Kidney capillary endothelial cell (primary cell): ENCODE data around the gene TLK2.
A peak's percentile ranks its signal among the peaks of the same experiment; 100 is the strongest.
"Not testable (repeated sequence)": the region's sequence is repeated elsewhere in the genome, so short reads cannot be mapped to it uniquely, and the experiment has no call there.

ENCODE experiments used
- DNase-seq: peaks from one replicate; pipeline ENCODE4 v3.0.0-alpha.2; 2018; ENCODE audit warnings: low spot score

The TLK2 gene

GRCh38 chr17:62478424-62478879, at the start of gene TLK2:
TSS of gene TLK2 (plus strand) at chr17:62478825. CDS start at chr17:62481126, 2,301 bp downstream.
- peak; percentile 74 for DNase-seq

GRCh38 chr17:62435251-62435650, 43.4 kb upstream of the TLK2 start:
- DNase-seq: not testable (repeated sequence)

GRCh38 chr17:62441181-62441580, 37.4 kb upstream of the TLK2 start:
- not testable (repeated sequence) for DNase-seq

- no peak for DNase-seq
Measured at GRCh38 chr17:62444063-62444462, 34.6 kb upstream of the TLK2 start.

GRCh38 chr17:62445791-62446190, 32.8 kb upstream of the TLK2 start:
- DNase-seq: not testable (repeated sequence)

- DNase-seq: not testable (repeated sequence)
Measured at GRCh38 chr17:62452195-62452594, 26.4 kb upstream of the TLK2 start.

- DNase-seq: not testable (repeated sequence)
Measured at GRCh38 chr17:62453041-62453440, 25.6 kb upstream of the TLK2 start.

GRCh38 chr17:62453656-62454055, 25.0 kb upstream of the TLK2 start:
- DNase-seq: not testable (repeated sequence)

GRCh38 chr17:62454111-62454510, 24.5 kb upstream of the TLK2 start:
- not testable (repeated sequence) for DNase-seq

GRCh38 chr17:62456016-62456415, 22.6 kb upstream of the TLK2 start:
- no peak for DNase-seq

- DNase-seq: not testable (repeated sequence)
Measured at GRCh38 chr17:62458483-62458882, 20.1 kb upstream of the TLK2 start.

- DNase-seq: not testable (repeated sequence)
Measured at GRCh38 chr17:62464422-62464821, 14.2 kb upstream of the TLK2 start.

GRCh38 chr17:62465271-62465670, 13.4 kb upstream of the TLK2 start:
- not testable (repeated sequence) for DNase-seq

GRCh38 chr17:62470666-62471379, 7.8 kb upstream of the TLK2 start:
- DNase-seq: peak; percentile 62

GRCh38 chr17:62471380-62471880, 7.2 kb upstream of the TLK2 start:
- DNase-seq: not testable (repeated sequence)

GRCh38 chr17:62473030-62473982, 5.3 kb upstream of the TLK2 start:
- peak; percentile 38 for DNase-seq

- DNase-seq: not testable (repeated sequence)
Measured at GRCh38 chr17:62477111-62477510, 1.5 kb upstream of the TLK2 start.

GRCh38 chr17:62477718-62478408, 762 bp upstream of the TLK2 start:
- DNase-seq: not testable (repeated sequence)

- DNase-seq: not testable (repeated sequence)
Measured at GRCh38 chr17:62478880-62479638, 434 bp downstream of the TLK2 start.

- not testable (repeated sequence) for DNase-seq
Measured at GRCh38 chr17:62479639-62480258, 1.1 kb downstream of the TLK2 start.

GRCh38 chr17:62482553-62482952, 3.9 kb downstream of the TLK2 start:
- not testable (repeated sequence) for DNase-seq
